ENCODE results near the gene MEGF10.
A peak's percentile ranks its signal among the peaks of the same experiment; 100 is the strongest.
"Not testable (repeated sequence)": the region's sequence is repeated elsewhere in the genome, so short reads cannot be mapped to it uniquely, and the experiment has no call there.

MEGF10 gene

DNA sequence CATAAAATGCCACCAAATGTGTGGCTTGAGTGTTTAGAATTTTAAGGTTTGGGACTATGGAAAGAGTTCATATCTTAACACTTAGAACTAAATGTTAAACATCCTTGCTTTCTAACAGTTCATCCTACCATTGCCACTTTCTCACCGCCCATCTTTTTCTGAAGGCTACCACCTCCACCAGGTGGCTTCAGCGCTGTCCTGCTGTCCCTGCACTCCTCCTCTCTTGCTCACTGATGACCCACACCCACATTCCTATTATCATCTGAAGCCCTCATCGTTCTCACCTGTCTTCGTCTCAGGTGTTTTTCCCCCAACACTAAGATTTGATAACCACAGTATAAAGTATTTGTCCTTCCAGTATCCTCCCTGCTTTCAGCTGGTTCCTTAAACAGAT lies 7.4 kb downstream of the MEGF10 start:
- no peak for DNase-seq

DNA sequence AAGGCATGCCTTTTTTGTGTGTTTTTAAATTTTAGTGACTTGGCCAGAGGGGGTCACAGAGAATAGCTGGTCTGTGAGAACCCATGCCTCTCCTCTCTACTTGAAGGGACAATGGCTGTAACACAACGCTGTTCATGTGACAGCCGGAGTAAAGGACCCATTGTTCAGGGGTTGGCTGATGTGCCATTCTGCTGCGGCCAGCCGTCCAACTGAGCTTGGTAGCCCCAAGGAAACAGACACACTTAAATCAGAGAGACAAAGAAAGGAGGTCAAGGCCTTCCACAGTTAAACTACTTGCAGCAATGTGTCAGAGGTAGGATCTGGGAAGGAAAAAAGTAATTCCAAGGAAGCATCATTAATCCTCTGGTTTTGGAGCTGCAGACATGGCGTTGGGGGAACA lies 8.1 kb downstream of the MEGF10 start:
- no peak for DNase-seq

DNA sequence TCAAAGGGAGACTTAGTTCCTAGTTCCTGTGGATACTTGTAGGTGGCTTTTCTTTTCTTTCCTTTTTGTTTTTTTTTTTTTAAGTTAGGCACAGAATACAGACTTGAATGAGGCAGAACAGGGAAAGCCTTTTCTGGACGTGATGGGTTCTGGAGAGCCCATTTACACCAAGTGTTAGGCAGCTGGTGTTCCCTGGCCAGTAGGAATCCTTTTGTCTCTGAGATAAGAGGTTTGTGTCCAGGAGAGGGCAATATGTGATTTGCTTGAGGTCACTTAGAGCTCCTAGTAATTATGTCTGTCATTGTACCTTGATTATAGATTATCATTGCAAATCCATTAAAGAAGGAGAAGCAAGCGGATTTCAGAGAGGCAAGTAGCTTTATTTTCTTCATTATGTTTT lies 9.1 kb downstream of the MEGF10 start:
- DNase-seq, result no peak

- DNase-seq, result no peak
Observed at GRCh38 chr5:127302509-127302908, 11.9 kb downstream of the MEGF10 start.

DNA sequence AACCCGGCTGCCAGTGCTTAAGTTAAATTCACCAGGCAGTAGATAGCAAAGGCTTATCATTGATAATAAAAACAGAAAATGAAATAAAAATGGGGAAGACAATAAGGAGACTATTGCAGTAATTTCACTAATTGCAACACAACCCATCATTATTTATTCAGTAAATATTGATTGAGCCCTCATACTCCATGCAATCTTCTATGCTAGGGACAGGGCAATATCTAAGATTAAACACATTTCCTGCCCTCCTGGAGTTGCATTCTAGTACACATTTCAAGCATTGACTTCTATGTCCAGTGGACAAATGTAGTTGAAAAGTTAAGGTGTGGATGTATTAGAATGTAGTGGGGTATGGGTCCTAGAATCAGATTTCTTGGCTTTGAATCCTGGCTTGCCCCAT lies 12.8 kb downstream of the MEGF10 start:
- DNase-seq, result no peak

GRCh38 chr5:127305493-127305892 lies 14.9 kb downstream of the MEGF10 start:
- DNase-seq, result no peak

DNA sequence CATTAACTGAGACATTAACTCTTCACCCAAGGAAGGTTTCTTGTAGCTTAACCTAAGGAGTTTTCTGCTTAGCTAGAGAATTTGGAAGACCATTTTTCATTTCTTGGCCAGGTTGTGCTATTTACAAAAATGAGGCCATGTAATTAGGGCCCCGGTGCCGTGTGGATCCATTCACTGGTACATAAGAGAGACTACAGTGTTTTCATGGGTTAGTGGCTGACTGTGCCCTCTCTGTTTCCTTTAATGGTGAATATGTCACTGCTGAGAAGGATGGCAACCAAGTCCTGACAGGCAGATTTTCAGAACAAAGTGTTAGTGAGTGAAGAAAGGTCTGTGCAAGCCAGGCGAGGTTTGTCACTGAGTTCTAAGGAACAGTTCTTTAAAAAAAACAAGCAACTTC lies 15.4 kb downstream of the MEGF10 start:
- no peak for DNase-seq

GRCh38 chr5:127306647-127307046 lies 16.1 kb downstream of the MEGF10 start:
- no peak for DNase-seq

- no peak for DNase-seq
Observed at GRCh38 chr5:127307868-127308267, 17.3 kb downstream of the MEGF10 start.

- not testable (repeated sequence) for DNase-seq
Observed at GRCh38 chr5:127308325-127308724, 17.7 kb downstream of the MEGF10 start.

- no peak for DNase-seq
Observed at GRCh38 chr5:127308945-127309344, 18.3 kb downstream of the MEGF10 start.

- DNase-seq, result no peak
Observed at GRCh38 chr5:127311349-127311748, 20.8 kb downstream of the MEGF10 start.

DNA sequence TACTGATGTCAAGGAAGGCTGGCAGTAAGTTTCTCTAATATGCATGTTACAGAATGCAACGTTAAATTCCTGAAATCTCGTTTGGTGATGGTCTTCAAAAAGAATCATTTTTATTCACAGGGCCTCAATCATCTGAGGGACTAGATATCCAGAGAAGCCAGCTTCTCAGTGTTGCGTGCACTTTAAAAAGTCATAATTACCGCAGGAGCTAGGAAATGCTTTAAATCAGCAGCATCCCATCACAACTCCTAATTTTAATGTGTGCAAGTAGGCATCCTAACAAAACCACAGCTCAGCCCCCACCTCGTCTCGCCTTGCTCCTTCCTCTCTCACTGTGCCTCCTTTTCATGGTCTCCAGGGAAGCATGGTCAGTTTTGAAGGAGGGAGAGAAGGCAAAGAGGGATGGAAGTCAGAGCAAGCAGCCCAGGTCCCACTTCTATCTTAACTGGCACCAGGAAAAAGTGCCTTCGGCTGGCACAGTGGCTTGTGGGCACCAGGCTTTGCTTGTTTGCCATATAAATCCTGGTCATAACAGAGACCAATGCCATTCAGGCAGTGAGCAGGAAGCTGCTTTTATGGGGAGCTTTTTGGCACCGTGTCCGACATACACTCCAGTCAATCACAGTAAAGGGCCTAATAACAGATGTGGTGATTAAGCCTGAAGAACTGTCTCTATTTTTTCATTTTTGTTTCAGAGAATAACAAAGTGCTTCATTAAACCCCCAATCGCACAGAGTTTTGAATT lies 21.4 kb downstream of the MEGF10 start:
- DNase-seq, result no peak

DNA sequence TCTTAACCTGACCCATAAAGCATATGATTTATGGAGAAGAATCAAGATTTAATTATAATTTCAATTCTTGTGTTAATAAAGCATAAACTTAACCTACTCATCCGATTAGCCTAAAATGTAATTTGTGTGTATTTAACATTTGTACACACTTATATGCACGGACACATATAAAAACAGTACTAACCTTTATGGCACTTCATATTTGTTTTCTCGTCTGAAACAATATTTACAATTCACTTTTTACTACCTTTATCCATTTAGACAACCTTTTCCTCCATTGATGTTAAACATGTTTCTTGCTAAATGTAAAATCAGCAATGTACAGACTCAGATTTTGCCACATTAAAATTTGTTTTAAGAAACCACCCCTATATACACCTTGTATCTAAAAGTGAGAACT lies 22.8 kb downstream of the MEGF10 start:
- no peak for DNase-seq

- peak; percentile 74 to 81 for DNase-seq
Observed at GRCh38 chr5:127313847-127314473, 23.4 kb downstream of the MEGF10 start.

DNA sequence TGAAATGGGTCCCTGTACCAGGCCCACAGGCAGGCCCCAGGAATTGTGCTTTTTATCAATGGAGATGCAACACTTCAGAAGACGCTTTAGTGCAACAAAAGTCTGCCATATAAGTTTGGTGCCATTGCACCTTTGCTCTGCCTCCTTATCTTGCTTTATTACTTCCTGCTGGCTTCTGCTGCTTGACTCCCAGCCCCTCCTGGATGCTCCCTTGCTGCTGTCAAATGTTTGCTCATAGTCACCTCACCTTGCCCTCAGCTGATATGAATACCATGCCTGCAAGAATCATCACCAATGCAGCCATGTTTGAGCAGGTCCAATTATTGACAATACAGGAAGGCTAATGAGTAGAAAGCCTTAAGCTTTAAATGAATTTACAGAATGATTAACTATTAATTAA lies 25.4 kb downstream of the MEGF10 start:
- DNase-seq, result no peak

- not testable (repeated sequence) for DNase-seq
Observed at GRCh38 chr5:127317385-127317784, 26.8 kb downstream of the MEGF10 start.

GRCh38 chr5:127320032-127320965 lies 29.7 kb downstream of the MEGF10 start:
- peak; percentile 1 to 11 for DNase-seq

- no peak for DNase-seq
Observed at GRCh38 chr5:127321465-127321864, 30.9 kb downstream of the MEGF10 start.

DNA sequence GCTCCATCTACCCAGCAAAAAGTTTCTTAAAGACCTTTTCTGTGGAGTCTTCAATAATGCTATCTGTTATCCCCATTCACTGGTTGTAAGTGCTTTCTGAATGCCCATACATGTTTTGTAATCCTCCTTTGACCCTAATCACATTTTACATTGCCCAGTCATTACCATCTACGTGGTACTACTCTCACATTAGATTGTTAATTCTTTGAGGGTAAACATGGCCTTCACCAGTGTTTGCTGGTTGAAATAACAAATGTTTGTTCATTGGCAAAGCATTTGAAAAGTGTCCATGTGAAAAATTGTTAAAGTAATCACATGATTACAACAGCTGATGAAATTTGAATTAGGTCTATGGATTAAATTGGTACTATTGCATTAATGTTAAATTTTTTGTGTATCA lies 31.8 kb downstream of the MEGF10 start:
- no peak for DNase-seq

- DNase-seq, result no peak
Observed at GRCh38 chr5:127324756-127325155, 34.2 kb downstream of the MEGF10 start.

DNA sequence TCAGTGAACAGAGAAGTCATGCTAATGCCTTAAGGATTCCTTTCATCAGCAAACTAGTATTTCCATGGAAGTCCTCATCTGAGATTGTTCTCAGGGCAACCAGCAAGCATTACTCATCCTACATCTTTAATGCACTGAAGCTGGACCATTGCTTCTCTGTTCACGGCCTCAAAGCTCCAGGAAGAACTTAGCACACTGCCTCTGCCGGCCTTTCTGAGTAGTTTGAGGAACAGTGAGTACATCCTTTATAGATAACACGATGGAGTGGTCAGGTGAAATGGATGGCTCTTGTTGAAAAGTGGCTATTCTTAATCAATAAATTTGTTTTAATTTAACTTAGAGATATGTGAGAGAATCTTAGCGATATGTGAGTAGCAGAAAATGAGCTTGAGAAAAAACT lies 35.8 kb downstream of the MEGF10 start:
- DNase-seq, result no peak

DNA sequence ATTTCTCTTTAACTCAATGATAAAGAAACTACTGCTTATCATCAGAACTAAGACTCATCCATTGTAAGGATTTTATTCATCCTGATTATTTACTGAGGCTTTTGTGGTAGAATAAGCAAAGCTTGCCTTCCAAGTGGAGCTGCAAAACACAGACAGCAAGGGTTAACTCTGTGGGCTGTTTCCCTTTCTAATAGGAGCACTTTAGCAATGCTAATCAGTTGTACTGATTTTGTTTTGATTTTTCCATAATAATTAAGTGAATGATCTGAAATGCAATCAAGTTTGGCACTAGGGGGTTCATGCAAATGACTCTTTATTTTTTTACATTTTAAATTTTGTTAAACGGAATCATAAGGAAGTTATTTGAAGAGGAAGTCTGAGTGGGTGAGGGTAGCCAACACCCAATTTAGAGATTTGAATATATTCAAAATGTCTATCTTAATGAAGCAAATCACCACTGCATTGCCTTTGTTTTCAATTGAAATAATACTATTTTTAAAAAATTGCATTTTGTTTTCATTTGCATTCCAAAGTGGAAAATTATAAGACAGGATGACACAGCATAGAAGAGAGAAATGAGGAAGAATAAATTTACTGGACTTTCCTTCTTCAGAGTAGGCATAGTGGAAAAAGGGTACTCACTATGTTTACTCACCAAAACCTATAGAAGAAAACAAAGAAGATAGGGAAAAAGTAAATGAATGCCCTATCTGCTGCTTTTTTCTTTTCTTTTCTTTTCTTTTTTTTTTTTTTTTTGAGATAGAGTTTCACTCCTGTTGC lies 36.6 kb downstream of the MEGF10 start:
- DNase-seq, result no peak

Data from activated CD4-positive, alpha-beta T cell treated with anti-CD3 and anti-CD28 coated beads, Interleukin-2, amount 50 U/mL, for 48 hours (primary cell).